HepG2 (cell line): ENCODE data around the gene SYNJ2. TPM values are rescaled to one million over a fixed set of nuclear protein-coding genes. Genes with fewer than 3 reads are reported as not detected.

Source experiments
- AHR ChIP-seq: IDR thresholded peaks from 2 replicates; pipeline ENCODE4 v1.6.1; 2018; ENCODE audit warnings: missing genetic modification reagents, missing compliant biosample characterization
- ATF7-NPFF ChIP-seq: sonication (generic); formaldehyde crosslinking; IDR thresholded peaks from 2 replicates; pipeline ENCODE4 v1.8.1; 2023; ENCODE audit warnings: mild to moderate bottlenecking, low read depth, missing genetic modification reagents, moderate library complexity
- BCL6 ChIP-seq: IDR thresholded peaks from 2 replicates; pipeline ENCODE4 v1.6.1; 2016; ENCODE audit warnings: missing genetic modification reagents, missing compliant biosample characterization
- E2F2 ChIP-seq: sonication (generic); formaldehyde crosslinking; IDR thresholded peaks from 2 replicates; pipeline ENCODE4 v1.4.0; 2020; ENCODE audit warnings: missing genetic modification reagents, borderline replicate concordance
- ELF3 ChIP-seq: IDR thresholded peaks from 2 replicates; pipeline ENCODE4 v1.6.1; 2016; ENCODE audit warnings: missing genetic modification reagents, missing compliant biosample characterization
- FOXA3 ChIP-seq: IDR thresholded peaks from 2 replicates; pipeline ENCODE4 v1.6.1; 2016; ENCODE audit warnings: missing genetic modification reagents, missing compliant biosample characterization
- HOXD1 ChIP-seq: sonication (generic); formaldehyde crosslinking; IDR thresholded peaks from 2 replicates; pipeline ENCODE4 v1.5.0; 2020; ENCODE audit warnings: missing genetic modification reagents
- IKZF5 ChIP-seq: IDR thresholded peaks from 2 replicates; pipeline ENCODE4 v1.6.1; 2018; ENCODE audit warnings: missing genetic modification reagents, mild to moderate bottlenecking, missing compliant biosample characterization
- PHB2 ChIP-seq: fragments of 450-650 bp; IDR thresholded peaks from 2 replicates; pipeline ENCODE4 v1.6.1; 2018; ENCODE audit not compliant: partially characterized antibody
- PHF21A ChIP-seq: sonication (generic); formaldehyde crosslinking; IDR thresholded peaks from 2 replicates; pipeline ENCODE4 v1.5.0; 2020; ENCODE audit warnings: mild to moderate bottlenecking, missing genetic modification reagents
- RXRB ChIP-seq: IDR thresholded peaks from 2 replicates; pipeline ENCODE4 v1.6.1; 2016; ENCODE audit warnings: borderline replicate concordance, missing genetic modification reagents, missing compliant biosample characterization
- SRSF1 ChIP-seq: fragments of 200-400 bp; formaldehyde crosslinking; optimal IDR thresholded peaks from 2 replicates; pipeline ENCODE3; 2017; ENCODE audit warnings: mild to moderate bottlenecking, low read depth, low read length, moderate library complexity
- TERF1 ChIP-seq: sonication (generic); formaldehyde crosslinking; IDR thresholded peaks from 2 replicates; pipeline ENCODE4 v1.8.0; 2022; ENCODE audit warnings: mild to moderate bottlenecking, missing genetic modification reagents, moderate library complexity
- TFAP4 ChIP-seq: sonication (generic); IDR thresholded peaks from 2 replicates; pipeline ENCODE4 v1.6.1; 2016; ENCODE audit warnings: low read depth, borderline replicate concordance
- ZFP1 ChIP-seq: IDR thresholded peaks from 2 replicates; pipeline ENCODE4 v1.6.1; 2016
- ZMAT3 ChIP-seq: sonication (generic); formaldehyde crosslinking; conservative IDR thresholded peaks from 2 replicates; pipeline ENCODE4 v1.7.0; 2021; ENCODE audit warnings: missing genetic modification reagents
- ZMYM3 ChIP-seq: sonication (generic); formaldehyde crosslinking; IDR thresholded peaks from 2 replicates; pipeline ENCODE4 v1.5.1; 2020; ENCODE audit warnings: mild to moderate bottlenecking, missing genetic modification reagents
- ZNF337 ChIP-seq: sonication (generic); formaldehyde crosslinking; IDR thresholded peaks from 2 replicates; pipeline ENCODE4 v1.5.1; 2020; ENCODE audit warnings: missing genetic modification reagents, low read depth, mild to moderate bottlenecking, borderline replicate concordance
- ZNF367 ChIP-seq: sonication (generic); formaldehyde crosslinking; IDR thresholded peaks from 2 replicates; pipeline ENCODE4 v1.4.0; 2020; ENCODE audit warnings: missing genetic modification reagents, borderline replicate concordance
- ZNF564 ChIP-seq: sonication (generic); formaldehyde crosslinking; IDR thresholded peaks from 2 replicates; pipeline ENCODE4 v1.8.1; 2023; ENCODE audit warnings: mild to moderate bottlenecking, missing genetic modification reagents
- ZNF574 ChIP-seq: sonication (generic); formaldehyde crosslinking; IDR thresholded peaks from 2 replicates; pipeline ENCODE4 v1.4.0; 2020; ENCODE audit warnings: missing genetic modification reagents
- ZNF782 ChIP-seq: sonication (generic); formaldehyde crosslinking; IDR thresholded peaks from 2 replicates; pipeline ENCODE4 v1.4.0; 2020; ENCODE audit warnings: missing genetic modification reagents, mild to moderate bottlenecking, borderline replicate concordance
- ZNF816 ChIP-seq: sonication (generic); formaldehyde crosslinking; IDR thresholded peaks from 2 replicates; pipeline ENCODE4 v1.8.0; 2022; ENCODE audit warnings: missing genetic modification reagents, mild to moderate bottlenecking, borderline replicate concordance
- ZSCAN21 ChIP-seq: sonication (generic); formaldehyde crosslinking; IDR thresholded peaks from 2 replicates; pipeline ENCODE4 v1.8.0; 2022; ENCODE audit warnings: mild to moderate bottlenecking, missing genetic modification reagents, moderate library complexity, borderline replicate concordance
- polyA plus RNA-seq, 8 experiments: library from polyadenylated mRNA; depleted of rRNA in 3 of 8; stranded (reverse) in 7 of 8; unstranded in 1 of 8; fragments of >200 nt; fragmentation: Illumina TruSeq in 4 of 8; extraction: Trizol in 4 of 8; gene quantifications; 2 replicates each; pipeline versions ENCODE4 v1.2.1 to v1.2.3, GENCODE V29; 2011 to 2016; ENCODE audit warnings: low read depth in 4 of 8, missing spikeins in 1 of 8, mixed read lengths in 1 of 8; ENCODE audit not compliant: insufficient read depth in 1 of 8
- total RNA-seq, 5 experiments: library from RNA; depleted of rRNA; stranded (reverse); fragments of >200 nt; fragmentation: Illumina TruSeq; extraction: Trizol; gene quantifications; 2 replicates each; pipeline ENCODE4 v1.2.3, GENCODE V29; 2016; ENCODE audit warnings: low read depth in 1 of 5

Gene SYNJ2
- total and polyA plus RNA-seq, 2 of the 13 experiments (the other 11 are each of a cell fraction or from before 2014, with no cell fraction given), result 39.1 to 57.6 TPM

- no peak for TF ChIP-seq E2F2 (CRISPR knock-in tag)
- TF ChIP-seq ELF3 (CRISPR knock-in tag), result 0 out of 2 replicates have a peak, but pooled peaks have one; percentile 46
- TF ChIP-seq ZNF367 (CRISPR knock-in tag), result no peak
- TF ChIP-seq FOXA3 (CRISPR knock-in tag), result peak; percentile 45
- TF ChIP-seq ZFP1 (CRISPR knock-in tag), result no peak
- TF ChIP-seq SRSF1, result no peak
- peak; percentile 29; the same call in 1 of the 2 replicates for TF ChIP-seq BCL6
- TF ChIP-seq ZNF782 (CRISPR knock-in tag), result no peak
- TF ChIP-seq ZMAT3 (CRISPR knock-in tag), result 0 out of 2 replicates have a peak, but pooled peaks have one; percentile 65
- TF ChIP-seq ATF7-NPFF (CRISPR knock-in tag), result no peak
- TF ChIP-seq IKZF5, result no peak
- TF ChIP-seq ZNF337 (CRISPR knock-in tag), result no peak
- peak; percentile 49 for TF ChIP-seq ZNF574 (CRISPR knock-in tag)
- TF ChIP-seq TERF1 (CRISPR knock-in tag), result no peak
- TF ChIP-seq PHB2, result no peak
- no peak for TF ChIP-seq ZNF816 (CRISPR knock-in tag)
- TF ChIP-seq AHR, result 0 out of 2 replicates have a peak, but pooled peaks have one; percentile 24
- no peak for TF ChIP-seq HOXD1 (CRISPR knock-in tag)
- peak; percentile 36; the same call in 1 of the 2 replicates for TF ChIP-seq RXRB (CRISPR knock-in tag)
- no peak for TF ChIP-seq ZNF564
- no peak for TF ChIP-seq ZMYM3 (CRISPR knock-in tag)
- TF ChIP-seq ZSCAN21 (CRISPR knock-in tag), result no peak
- TF ChIP-seq PHF21A, result peak; percentile 28; the same call in 1 of the 2 replicates
- TF ChIP-seq TFAP4, result no peak
These were observed 90.5 kb downstream of the SYNJ2 start (continued) for GRCh38 chr6:158072083-158072721.
